HG03108 (cell line): Measurements from ENCODE around the gene PRKCA.

Experiments used
- ATAC-seq: cut with Tn5 transposase; IDR thresholded peaks from one replicate; pipeline ENCODE4 v1.9.1; 2021; ENCODE audit warnings: moderate library complexity; ENCODE audit not compliant: unreplicated experiment

PRKCA gene

GRCh38 chr17:66814026-66814425 lies 511.6 kb downstream of the PRKCA start:
- ATAC-seq, result no peak

- ATAC-seq, result no peak
These were observed 512.2 kb downstream of the PRKCA start for GRCh38 chr17:66814570-66814969.

GRCh38 chr17:66817750-66818149 lies 515.3 kb downstream of the PRKCA start:
- no peak for ATAC-seq

GRCh38 chr17:66819466-66819865 lies 517.1 kb downstream of the PRKCA start:
- ATAC-seq, result no peak

GRCh38 chr17:66822009-66822408 lies 519.6 kb downstream of the PRKCA start:
- no peak for ATAC-seq

- ATAC-seq, result no peak
These were observed 524.4 kb downstream of the PRKCA start for GRCh38 chr17:66826856-66827255.

GRCh38 chr17:66829386-66829864 lies 527.0 kb downstream of the PRKCA start:
- no peak for ATAC-seq

- no peak for ATAC-seq
These were observed 527.5 kb downstream of the PRKCA start for GRCh38 chr17:66829883-66830282.

GRCh38 chr17:66830451-66830850 lies 528.0 kb downstream of the PRKCA start:
- no peak for ATAC-seq

GRCh38 chr17:66831383-66832210 lies 529.2 kb downstream of the PRKCA start:
- no peak for ATAC-seq

- no peak for ATAC-seq
These were observed 530.8 kb downstream of the PRKCA start for GRCh38 chr17:66833201-66833600.

- no peak for ATAC-seq
These were observed 532.1 kb downstream of the PRKCA start for GRCh38 chr17:66834426-66834918.

GRCh38 chr17:66834919-66835454 lies 532.6 kb downstream of the PRKCA start, which contains the start of gene CACNG5:
Gene CACNG5 (plus strand): TSS chr17:66835117. CDS start chr17:66877333, 42,216 bp downstream.
- ATAC-seq, result no peak

GRCh38 chr17:66835476-66835875 lies 533.1 kb downstream of the PRKCA start:
- no peak for ATAC-seq

GRCh38 chr17:66836063-66837005 lies 533.9 kb downstream of the PRKCA start:
- ATAC-seq, result no peak

- no peak for ATAC-seq
These were observed 534.8 kb downstream of the PRKCA start for GRCh38 chr17:66837226-66837625.

- no peak for ATAC-seq
These were observed 535.7 kb downstream of the PRKCA start for GRCh38 chr17:66837885-66838665.

- ATAC-seq, result no peak
These were observed 537.2 kb downstream of the PRKCA start for GRCh38 chr17:66839616-66840015.

GRCh38 chr17:66840061-66840460 lies 537.6 kb downstream of the PRKCA start:
- ATAC-seq, result no peak

- no peak for ATAC-seq
These were observed 538.9 kb downstream of the PRKCA start for GRCh38 chr17:66841328-66841727.
